Measurements from ENCODE around the gene MIDN. TPM values are rescaled to one million over a fixed set of nuclear protein-coding genes. Genes with fewer than 3 reads are reported as not detected.

The MIDN gene
- total and polyA plus RNA-seq, 2 experiments from 2014 or later = 30.1 to 98.4 TPM

GRCh38 chr19:1307320-1307719, 58.9 kb downstream of the MIDN start:
- Histone ChIP-seq H3K4me3 (no peak overlapping the region), H3K9me2 (replicated peaks; ENCODE audit: insufficient read depth) (no peaks in the 10 kb centered on the region), H3K27me3 (no peaks in the 10 kb centered on the region), H3K27ac (no peak overlapping the region), H3K4me2 (no peak overlapping the region), H3K9me3 (ENCODE audit: low read depth) (no peaks in the 10 kb centered on the region), H2AFZ (no peak overlapping the region), H4K20me1 (ENCODE audit: insufficient read depth, poor library complexity, severe bottlenecking) (no peaks in the 10 kb centered on the region), H3K36me3 (replicated peaks; ENCODE audit: insufficient read depth, low read depth) (no peaks in the 10 kb centered on the region), H3K79me2 (no peaks in the 10 kb centered on the region), H3K4me1 (ENCODE audit: insufficient read depth) (peaks cover 5% of the 10 kb centered on the region)
- 96% methylated on average over 38 of the region's 38 CpGs for WGBS (ENCODE audit: low lambda C conversion rate, missing lambda C conversion rate)
- DNase-seq (ENCODE audit: low spot score) = no peak
- TF ChIP-seq CTCF (IDR thresholded peaks at IDR 0.05; ENCODE audit: poor library complexity) (no peak), EZH2 (IDR thresholded peaks at IDR 0.05; ENCODE audit: borderline replicate concordance) (no peak), EZH2phosphoT487 (IDR thresholded peaks at IDR 0.05; ENCODE audit: low read depth, severe bottlenecking, unreplicated experiment) (no peak)

GRCh38 chr19:1307755-1308303, 59.4 kb downstream of the MIDN start:
- H3K79me2 ChIP-seq = no peaks in the 10 kb centered on the region
- no peaks in the 10 kb centered on the region for H4K20me1 ChIP-seq (ENCODE audit: insufficient read depth, poor library complexity, severe bottlenecking)
- H3K36me3 ChIP-seq (replicated peaks; ENCODE audit: insufficient read depth, low read depth) = no peaks in the 10 kb centered on the region
- no peaks in the 10 kb centered on the region for H3K9me3 ChIP-seq (ENCODE audit: low read depth)
- 96% methylated on average over 13 of the region's 20 CpGs for WGBS (ENCODE audit: low lambda C conversion rate, missing lambda C conversion rate)
- H3K4me3 ChIP-seq = no peak overlapping the region
- no peaks in the 10 kb centered on the region for H3K27me3 ChIP-seq
- no peak for DNase-seq (ENCODE audit: low spot score)
- no peak for TF ChIP-seq CTCF (IDR thresholded peaks at IDR 0.05; ENCODE audit: poor library complexity)
- no peak for TF ChIP-seq EZH2 (IDR thresholded peaks at IDR 0.05; ENCODE audit: borderline replicate concordance)
- TF ChIP-seq EZH2phosphoT487 (IDR thresholded peaks at IDR 0.05; ENCODE audit: low read depth, severe bottlenecking, unreplicated experiment) = no peak
- H3K4me1 ChIP-seq (ENCODE audit: insufficient read depth) = peaks cover 5% of the 10 kb centered on the region
- no peak overlapping the region for H2AFZ ChIP-seq
- no peak overlapping the region for H3K27ac ChIP-seq
- H3K4me2 ChIP-seq = no peak overlapping the region
- H3K9me2 ChIP-seq (replicated peaks; ENCODE audit: insufficient read depth) = no peaks in the 10 kb centered on the region

GRCh38 chr19:1308718-1309117, 60.3 kb downstream of the MIDN start:
- no peak overlapping the region for H3K27ac ChIP-seq
- no peak overlapping the region for H3K4me2 ChIP-seq
- WGBS (ENCODE audit: low lambda C conversion rate, missing lambda C conversion rate) = 70% methylated on average over 11 of the region's 11 CpGs
- peaks cover 10% of the 10 kb centered on the region for H3K4me1 ChIP-seq (ENCODE audit: insufficient read depth)
- TF ChIP-seq EZH2phosphoT487 (IDR thresholded peaks at IDR 0.05; ENCODE audit: low read depth, severe bottlenecking, unreplicated experiment) = no peak
- no peak for TF ChIP-seq EZH2 (IDR thresholded peaks at IDR 0.05; ENCODE audit: borderline replicate concordance)
- TF ChIP-seq CTCF (IDR thresholded peaks at IDR 0.05; ENCODE audit: poor library complexity) = no peak
- DNase-seq (ENCODE audit: low spot score) = no peak
- no peaks in the 10 kb centered on the region for H3K9me3 ChIP-seq (ENCODE audit: low read depth)
- H3K27me3 ChIP-seq = no peaks in the 10 kb centered on the region
- H3K36me3 ChIP-seq (replicated peaks; ENCODE audit: insufficient read depth, low read depth) = no peaks in the 10 kb centered on the region
- H4K20me1 ChIP-seq (ENCODE audit: insufficient read depth, poor library complexity, severe bottlenecking) = no peaks in the 10 kb centered on the region
- H2AFZ ChIP-seq = no peak overlapping the region
- H3K4me3 ChIP-seq = no peak overlapping the region
- H3K9me2 ChIP-seq (replicated peaks; ENCODE audit: insufficient read depth) = no peaks in the 10 kb centered on the region
- no peaks in the 10 kb centered on the region for H3K79me2 ChIP-seq

Other genes starting within 250 kb of the MIDN start
- gene GRIN3B, start 248.2 kb upstream of the MIDN start, total RNA-seq = 0.30 and 0.64 TPM in 2 replicates
- gene GRIN3B, start 248.2 kb upstream of the MIDN start, polyA plus RNA-seq = 0.48 and 0.49 TPM in 2 replicates
- gene TMEM259, start 227.5 kb upstream of the MIDN start, total RNA-seq = 108 and 169 TPM in 2 replicates
- gene TMEM259, start 227.5 kb upstream of the MIDN start, polyA plus RNA-seq = 311 and 383 TPM in 2 replicates
- gene RNU6-2, start 227.1 kb upstream of the MIDN start, total RNA-seq = not detected in 2 replicates
- not detected in 2 replicates for gene RNU6-2, start 227.1 kb upstream of the MIDN start, polyA plus RNA-seq
- 88.5 and 115 TPM in 2 replicates for gene CNN2, start 222.0 kb upstream of the MIDN start, total RNA-seq
- 229 and 247 TPM in 2 replicates for gene CNN2, start 222.0 kb upstream of the MIDN start, polyA plus RNA-seq
- gene ABCA7, start 208.5 kb upstream of the MIDN start, total RNA-seq = 8.2 and 17.8 TPM in 2 replicates
- gene ABCA7, start 208.5 kb upstream of the MIDN start, polyA plus RNA-seq = 26.8 and 38.1 TPM in 2 replicates
- gene ARHGAP45, start 181.4 kb upstream of the MIDN start, total RNA-seq = 11.0 and 12.9 TPM in 2 replicates
- 16.0 and 18.3 TPM in 2 replicates for gene ARHGAP45, start 181.4 kb upstream of the MIDN start, polyA plus RNA-seq
- 126 and 170 TPM in 2 replicates for gene POLR2E, start 153.2 kb upstream of the MIDN start, total RNA-seq
- 326 and 328 TPM in 2 replicates for gene POLR2E, start 153.2 kb upstream of the MIDN start, polyA plus RNA-seq
- gene GPX4, start 144.6 kb upstream of the MIDN start, total RNA-seq = 524 and 539 TPM in 2 replicates
- 729 and 735 TPM in 2 replicates for gene GPX4, start 144.6 kb upstream of the MIDN start, polyA plus RNA-seq
- gene SBNO2, start 74.3 kb upstream of the MIDN start, total RNA-seq = 15.2 and 15.6 TPM in 2 replicates
- 12.7 and 16.2 TPM in 2 replicates for gene SBNO2, start 74.3 kb upstream of the MIDN start, polyA plus RNA-seq
- gene STK11, start 42.8 kb upstream of the MIDN start, total RNA-seq = 48.9 and 53.3 TPM in 2 replicates
- 73.8 and 76.6 TPM in 2 replicates for gene STK11, start 42.8 kb upstream of the MIDN start, polyA plus RNA-seq
- gene CBARP, start 10.6 kb upstream of the MIDN start, total RNA-seq = 1.1 and 4.2 TPM in 2 replicates
- gene CBARP, start 10.6 kb upstream of the MIDN start, polyA plus RNA-seq = 7.1 and 10.7 TPM in 2 replicates
- gene ATP5F1D, start 6.8 kb upstream of the MIDN start, total RNA-seq = 54.0 and 64.1 TPM in 2 replicates
- 291 and 297 TPM in 2 replicates for gene ATP5F1D, start 6.8 kb upstream of the MIDN start, polyA plus RNA-seq
- 212 and 361 TPM in 2 replicates for gene CIRBP, start 20.7 kb downstream of the MIDN start, total RNA-seq
- 202 and 261 TPM in 2 replicates for gene CIRBP, start 20.7 kb downstream of the MIDN start, polyA plus RNA-seq
- gene FAM174C, start 26.9 kb downstream of the MIDN start, total RNA-seq = 25.5 TPM in 2 replicates
- 79.9 and 89.5 TPM in 2 replicates for gene FAM174C, start 26.9 kb downstream of the MIDN start, polyA plus RNA-seq
- 11.0 and 14.2 TPM in 2 replicates for gene EFNA2, start 37.3 kb downstream of the MIDN start, total RNA-seq
- gene EFNA2, start 37.3 kb downstream of the MIDN start, polyA plus RNA-seq = 1.3 and 1.8 TPM in 2 replicates
- 81.6 and 130 TPM in 2 replicates for gene NDUFS7, start 135.3 kb downstream of the MIDN start, total RNA-seq
- 270 and 276 TPM in 2 replicates for gene NDUFS7, start 135.3 kb downstream of the MIDN start, polyA plus RNA-seq
- gene GAMT, start 153.0 kb downstream of the MIDN start, total RNA-seq = 121 and 122 TPM in 2 replicates
- gene GAMT, start 153.0 kb downstream of the MIDN start, polyA plus RNA-seq = 148 and 170 TPM in 2 replicates
- gene DAZAP1, start 159.0 kb downstream of the MIDN start, total RNA-seq = 42.4 and 46.8 TPM in 2 replicates
- gene DAZAP1, start 159.0 kb downstream of the MIDN start, polyA plus RNA-seq = 35.8 and 37.9 TPM in 2 replicates
- 1,556 and 1,885 TPM in 2 replicates for gene RPS15, start 189.8 kb downstream of the MIDN start, total RNA-seq
- 938 and 950 TPM in 2 replicates for gene RPS15, start 189.8 kb downstream of the MIDN start, polyA plus RNA-seq
- 0.24 and 1.2 TPM in 2 replicates for gene APC2, start 201.5 kb downstream of the MIDN start, total RNA-seq
- 0.36 and 0.40 TPM in 2 replicates for gene APC2, start 201.5 kb downstream of the MIDN start, polyA plus RNA-seq
- 36.3 and 36.4 TPM in 2 replicates for gene C19orf25, start 230.6 kb downstream of the MIDN start, total RNA-seq
- gene C19orf25, start 230.6 kb downstream of the MIDN start, polyA plus RNA-seq = 43.6 and 65.0 TPM in 2 replicates
- 2.8 and 7.7 TPM in 2 replicates for gene PCSK4, start 241.8 kb downstream of the MIDN start, total RNA-seq
- 9.6 and 16.2 TPM in 2 replicates for gene PCSK4, start 241.8 kb downstream of the MIDN start, polyA plus RNA-seq
- 80.8 and 88.9 TPM in 2 replicates for gene REEP6, start 242.6 kb downstream of the MIDN start, total RNA-seq
- gene REEP6, start 242.6 kb downstream of the MIDN start, polyA plus RNA-seq = 179 and 218 TPM in 2 replicates

All from hepatocyte (in vitro differentiated cells).